Stimulated activated CD4-positive, alpha-beta T cell treated with anti-CD3 and anti-CD28 coated beads, Interleukin-2, amount 100 ng/mL, for 48 hours (primary cell): ENCODE measurements around the gene ARID1B.

Source experiments
- DNase-seq, 2 donors: peaks; one replicate each; pipeline ENCODE4 v3.0.0-alpha.2; 2020

Gene ARID1B

DNA sequence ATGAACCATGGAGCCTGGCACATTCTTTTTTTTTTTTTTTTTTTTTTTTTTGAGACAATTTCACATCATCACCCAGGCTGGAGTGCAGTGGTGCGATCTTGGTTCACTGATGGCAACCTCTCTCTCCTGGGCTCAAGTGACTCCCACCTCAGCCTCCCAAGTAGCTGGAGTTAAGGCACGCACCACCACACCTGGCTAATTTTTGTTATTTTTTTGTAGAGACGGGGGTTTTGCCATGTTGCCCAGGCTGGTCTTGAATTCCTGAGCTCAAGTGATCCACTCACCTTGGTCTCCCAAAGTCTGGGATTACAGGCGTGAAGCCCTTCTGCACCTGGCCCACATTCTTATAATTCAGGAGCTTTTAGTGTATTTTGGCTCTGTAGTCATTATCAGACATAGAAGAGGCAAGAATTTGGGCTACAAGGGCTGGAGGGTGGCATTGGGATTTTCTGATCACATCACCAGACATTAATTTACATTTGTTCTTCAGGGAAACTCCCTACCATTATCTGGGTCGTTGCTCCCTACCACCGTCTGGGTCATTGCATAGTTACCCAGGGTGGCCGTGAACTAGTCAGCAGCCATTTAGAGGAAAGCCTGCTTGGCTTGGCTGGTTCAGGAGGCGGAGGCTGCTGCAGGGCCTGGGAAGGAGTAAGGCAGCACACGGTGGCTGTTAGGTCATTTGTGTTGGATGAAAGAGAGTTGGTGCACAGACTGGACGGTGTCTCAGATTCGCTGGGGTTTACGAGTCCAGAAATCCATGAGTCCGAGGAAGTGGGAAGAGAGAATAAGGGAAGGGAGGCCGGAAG lies 17.6 kb downstream of the ARID1B start:
- DNase-seq: peak in 1 of 2 donors; percentile 11

DNA sequence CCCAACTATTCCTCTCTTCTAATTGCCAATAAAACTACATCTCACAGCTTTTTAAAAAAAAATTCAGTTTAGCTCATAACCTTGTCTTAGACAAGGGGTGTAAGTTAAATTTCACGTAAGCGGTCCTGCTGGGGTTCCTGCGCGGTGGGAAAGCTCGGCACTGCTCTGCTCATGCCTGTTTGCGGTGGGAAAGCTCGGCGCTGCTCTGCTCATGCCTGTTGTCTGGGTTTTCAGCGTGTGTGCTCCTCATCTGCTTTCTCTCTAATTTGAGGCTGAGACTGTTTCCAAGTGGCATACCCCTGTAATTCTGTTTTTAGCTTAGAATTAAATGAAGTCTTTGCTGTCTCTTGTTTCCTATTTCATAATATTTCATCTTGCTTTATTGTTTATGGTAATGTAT lies 18.6 kb downstream of the ARID1B start:
- no peak for DNase-seq

DNA sequence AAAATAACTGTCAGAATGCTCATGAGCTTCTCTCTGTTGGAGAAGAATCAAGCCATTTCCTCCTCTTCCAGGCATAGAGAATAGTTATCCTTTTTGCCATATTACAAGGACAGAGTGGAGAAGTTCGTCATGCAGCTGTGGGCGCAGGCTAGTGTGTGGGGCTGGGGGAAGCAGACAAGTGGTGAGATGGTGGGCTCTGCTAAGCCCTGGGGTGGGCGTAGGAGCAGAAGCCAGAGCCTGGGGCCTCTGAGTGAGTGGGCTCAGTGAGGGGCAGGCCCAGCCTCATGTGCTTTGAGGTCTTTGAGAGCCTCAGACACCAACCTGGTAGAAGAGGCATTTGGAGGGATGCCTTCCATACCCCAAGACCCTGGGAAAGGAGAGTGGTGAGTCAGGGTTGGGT lies 19.4 kb downstream of the ARID1B start:
- DNase-seq: no peak

DNA sequence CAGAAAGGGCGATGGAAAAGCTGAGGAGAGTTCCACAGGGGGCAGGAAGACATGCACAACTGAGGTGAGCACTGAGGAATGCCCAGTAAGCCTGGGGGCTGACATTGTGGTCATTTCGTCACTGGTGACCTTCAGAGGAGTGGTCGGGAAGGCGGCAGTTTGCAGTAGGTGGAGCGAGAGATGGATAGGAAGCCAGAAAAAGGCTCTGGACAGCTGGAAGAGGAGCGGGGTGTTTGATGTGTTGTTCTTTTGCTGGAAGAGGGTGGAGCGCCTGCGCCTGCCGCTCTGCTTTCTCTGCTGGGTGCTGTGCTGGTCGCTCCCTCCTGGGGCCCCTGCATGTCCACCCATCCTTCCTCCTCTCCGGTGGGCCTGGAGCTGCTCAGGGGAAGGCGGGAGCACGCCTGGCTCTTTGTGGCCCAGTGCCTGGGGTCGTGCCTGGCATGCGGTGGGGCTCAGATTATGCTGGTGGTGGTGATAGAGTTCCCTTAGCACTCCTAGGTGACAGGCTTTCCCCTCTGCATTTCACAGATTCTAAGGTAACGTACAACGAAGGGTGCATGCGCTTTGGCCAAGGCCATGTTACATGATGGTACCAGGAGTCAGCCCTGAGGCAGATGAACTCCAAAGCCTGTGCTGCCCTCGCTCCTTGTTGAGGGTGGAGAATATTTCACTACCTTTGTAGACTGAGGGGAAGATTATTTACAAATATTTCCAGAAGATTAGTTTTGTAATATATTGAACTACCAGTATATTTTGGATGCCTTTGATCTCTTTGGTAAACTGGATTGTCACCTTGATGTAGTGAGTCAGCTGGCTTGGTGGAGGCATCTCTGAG lies 20.9 kb downstream of the ARID1B start:
- no peak for DNase-seq

DNA sequence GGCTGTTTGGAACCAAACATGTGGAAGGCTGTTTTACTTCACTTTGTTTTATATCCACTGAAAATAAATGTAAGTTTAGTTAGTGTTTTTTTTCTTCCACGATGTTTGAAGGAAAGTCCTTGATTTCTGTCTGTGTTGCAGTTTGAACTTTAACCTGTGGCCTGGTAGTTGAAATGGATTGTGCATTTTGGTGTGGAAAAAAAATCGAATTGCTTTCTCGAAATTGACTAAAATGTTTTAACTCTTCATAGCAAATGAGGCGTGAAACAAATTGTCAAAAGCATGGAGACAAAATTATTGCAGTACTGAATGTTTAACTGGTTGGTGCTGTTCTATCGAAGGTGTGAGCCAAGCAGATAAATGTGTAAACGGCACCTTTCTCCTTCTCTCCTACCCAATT lies 24.5 kb downstream of the ARID1B start:
- no peak for DNase-seq

DNA sequence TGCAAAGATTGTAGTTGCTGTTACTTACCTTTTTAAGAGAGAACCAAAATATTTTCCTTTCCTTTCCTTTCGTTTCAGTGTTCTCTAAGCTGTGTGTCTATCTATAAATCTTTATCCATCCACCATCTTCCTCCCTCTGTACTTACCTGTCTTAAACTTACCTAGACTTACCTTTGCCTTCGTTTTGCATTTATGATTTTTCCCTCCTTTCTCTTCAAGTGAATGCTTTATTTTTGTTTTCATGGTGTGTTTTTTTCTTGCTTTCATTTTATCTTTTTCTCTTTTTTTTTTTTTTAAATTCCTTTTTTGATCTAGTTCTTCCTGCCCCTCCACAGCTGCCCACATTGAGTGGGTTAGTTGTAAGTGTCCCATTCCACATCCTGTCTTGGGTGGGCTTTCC lies 26.2 kb downstream of the ARID1B start:
- no peak for DNase-seq

DNA sequence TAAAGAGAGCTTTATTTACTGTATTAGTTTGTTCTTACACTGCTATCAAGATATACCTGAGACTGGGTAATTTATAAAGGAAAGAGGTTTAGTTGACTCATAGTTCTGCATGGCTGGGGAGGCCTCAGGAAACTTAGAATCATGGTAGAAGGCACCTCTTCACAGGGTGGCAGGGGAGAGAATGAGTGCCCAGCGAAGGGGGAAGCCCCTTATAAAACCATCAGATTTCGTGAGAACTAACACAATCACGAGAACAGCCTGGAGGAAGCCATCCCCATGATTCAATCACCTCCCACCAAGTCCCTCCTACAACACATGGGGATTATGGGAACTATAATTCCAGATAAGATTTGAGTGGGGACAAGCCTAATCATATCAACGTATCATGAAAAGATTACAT lies 27.2 kb downstream of the ARID1B start:
- DNase-seq: no peak

DNA sequence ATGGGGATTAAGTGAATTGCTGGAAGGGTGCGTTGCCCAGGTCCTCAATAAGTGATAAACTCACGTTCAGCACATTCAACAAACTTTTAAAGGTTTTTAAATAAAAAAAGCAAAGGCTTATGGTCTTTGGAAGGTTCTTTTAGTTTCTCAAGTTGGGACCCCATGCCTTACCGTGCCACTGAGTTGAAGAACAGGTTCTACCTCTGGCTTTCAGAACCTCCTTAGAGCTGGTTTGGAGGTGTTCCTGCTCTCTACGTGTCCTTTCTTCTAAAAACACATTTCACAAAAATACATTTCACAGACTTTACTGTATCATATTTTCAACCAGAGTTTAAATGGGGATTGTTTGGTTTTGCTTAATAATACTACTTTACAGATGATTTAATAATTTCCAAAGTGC lies 29.0 kb downstream of the ARID1B start:
- DNase-seq: no peak

DNA sequence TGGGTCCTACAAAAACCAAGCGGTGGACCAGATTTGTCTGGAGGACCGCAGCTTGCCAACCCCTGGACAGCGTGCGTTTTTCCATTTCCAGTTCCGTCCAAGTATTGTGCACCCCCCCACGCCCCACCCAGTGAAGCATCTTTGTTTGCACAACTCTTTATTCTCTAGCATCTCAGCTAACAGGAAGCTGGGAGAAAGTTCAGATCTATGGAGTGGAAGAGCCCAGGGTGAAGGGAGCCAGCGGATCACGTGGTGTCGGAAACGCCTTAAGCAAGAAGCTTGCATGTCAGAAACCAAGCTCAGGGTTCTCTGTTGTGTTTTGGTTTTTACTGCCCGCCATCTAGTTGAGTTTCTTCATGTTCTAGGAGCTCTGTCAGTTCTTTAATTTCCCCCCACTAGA lies 29.9 kb downstream of the ARID1B start:
- DNase-seq: no peak

DNA sequence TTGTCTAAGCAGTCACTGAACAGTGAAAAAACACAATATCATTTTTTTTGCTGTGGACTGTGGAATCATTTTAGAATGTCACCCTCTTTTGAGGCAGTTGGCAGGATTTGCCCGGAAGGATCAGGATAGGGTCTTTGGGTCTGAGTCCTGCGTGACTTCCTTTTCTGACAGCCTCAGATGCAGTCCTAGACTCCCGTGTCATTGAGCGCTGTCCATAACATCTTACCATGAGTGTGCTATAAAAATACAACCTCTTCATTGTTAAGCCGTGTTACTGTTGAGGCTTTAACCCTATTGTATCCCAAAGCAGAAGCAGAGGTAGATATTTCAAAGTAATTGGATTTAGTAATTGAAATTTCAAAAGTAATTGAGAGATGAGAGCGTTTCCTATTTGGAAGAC lies 30.6 kb downstream of the ARID1B start:
- no peak for DNase-seq

DNA sequence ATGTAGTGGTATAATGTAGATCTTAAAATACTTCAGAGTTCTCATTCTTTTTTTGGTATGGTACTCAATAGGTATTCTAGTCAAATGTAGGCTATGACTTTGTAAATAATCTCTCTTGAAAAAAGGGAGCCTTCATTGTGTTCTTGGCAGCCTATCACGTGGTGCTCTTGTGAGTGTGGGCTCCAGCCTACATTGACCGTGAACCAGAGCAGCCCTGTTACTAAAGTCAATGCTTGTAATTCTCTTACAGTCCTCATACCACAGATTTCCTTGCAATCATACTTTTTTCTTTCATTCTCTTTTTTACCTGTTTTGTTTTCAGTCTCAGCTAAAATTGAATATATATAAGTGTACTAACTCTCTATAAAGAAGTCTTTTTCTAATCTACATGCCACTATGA lies 31.1 kb downstream of the ARID1B start:
- no peak for DNase-seq

DNA sequence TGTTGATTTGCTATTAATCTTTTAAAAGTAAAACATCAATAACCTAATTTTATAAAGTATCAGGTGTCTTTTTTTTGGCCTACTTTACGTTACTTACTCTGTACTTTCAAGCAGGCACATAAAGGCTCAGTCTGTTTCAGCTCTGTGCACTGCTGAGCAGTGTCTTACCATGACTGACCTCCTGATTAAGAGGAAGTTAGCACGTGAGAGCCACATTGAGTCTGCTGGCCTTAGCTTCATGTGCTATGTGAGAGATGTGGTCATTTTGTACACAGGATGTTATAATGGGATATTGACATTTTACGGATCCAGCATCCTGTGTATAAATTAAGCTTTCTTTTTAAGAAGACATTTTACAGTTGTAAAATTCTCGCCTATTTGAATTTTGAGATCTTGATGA lies 31.9 kb downstream of the ARID1B start:
- DNase-seq: no peak

DNA sequence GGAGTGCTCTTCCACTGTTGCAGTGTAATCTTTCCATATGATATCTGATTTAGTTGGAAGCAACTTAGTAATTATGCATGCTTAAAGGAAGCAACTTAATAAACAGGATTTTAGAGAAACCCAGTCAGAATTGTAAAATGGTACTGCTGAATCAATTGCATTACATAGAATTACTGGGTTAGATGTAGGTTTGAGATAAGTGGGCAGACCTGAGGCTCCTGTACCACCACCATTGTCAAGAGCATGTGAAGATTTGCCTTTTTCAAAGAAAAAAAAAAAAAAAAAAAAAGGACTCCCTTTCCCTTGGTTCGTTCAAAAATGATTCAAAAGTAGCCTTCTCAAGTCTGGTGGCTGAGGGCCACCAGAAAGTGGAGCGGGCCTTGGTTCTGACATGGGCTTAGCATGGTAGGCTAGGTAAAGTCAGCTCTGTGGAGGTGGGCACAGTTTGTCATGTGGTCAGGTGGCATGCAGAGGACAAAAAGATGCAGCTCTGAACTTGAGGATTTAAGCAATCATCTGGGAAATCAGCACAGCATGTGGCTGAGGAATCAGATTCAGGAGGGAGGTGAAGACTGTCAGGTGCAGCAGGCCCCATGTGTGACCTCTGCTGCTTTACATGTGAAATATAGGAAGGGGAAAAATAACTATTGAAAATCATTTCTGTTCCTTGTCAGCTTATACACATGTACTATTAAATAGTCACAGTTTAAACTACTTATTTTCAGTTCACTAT lies 32.4 kb downstream of the ARID1B start:
- no peak for DNase-seq

DNA sequence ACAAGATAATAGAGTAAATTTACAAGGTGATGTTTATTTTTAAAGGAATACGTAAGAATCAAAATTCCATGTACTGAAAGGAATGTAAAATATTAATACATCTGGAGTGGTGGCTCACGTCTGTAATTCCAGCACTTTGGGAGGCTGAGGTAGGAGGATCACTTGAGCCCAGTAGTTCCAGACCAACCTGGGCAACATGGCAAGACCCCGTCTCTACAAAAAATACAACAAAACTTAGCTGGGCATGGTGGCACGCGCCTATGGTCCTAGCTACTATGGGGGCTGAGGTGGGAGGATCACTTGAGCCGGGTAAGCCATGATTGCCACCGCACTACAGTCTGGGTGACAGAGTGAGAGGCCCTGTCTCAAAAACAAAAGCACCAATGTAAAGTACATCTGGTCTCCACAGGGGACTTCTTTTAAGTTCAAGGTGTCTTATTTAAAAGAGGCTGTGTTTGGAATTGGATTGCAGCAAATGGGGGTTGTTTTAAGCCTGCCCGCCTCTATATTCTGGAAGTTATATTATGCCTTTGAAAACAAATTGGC lies 36.9 kb downstream of the ARID1B start:
- no peak for DNase-seq

DNA sequence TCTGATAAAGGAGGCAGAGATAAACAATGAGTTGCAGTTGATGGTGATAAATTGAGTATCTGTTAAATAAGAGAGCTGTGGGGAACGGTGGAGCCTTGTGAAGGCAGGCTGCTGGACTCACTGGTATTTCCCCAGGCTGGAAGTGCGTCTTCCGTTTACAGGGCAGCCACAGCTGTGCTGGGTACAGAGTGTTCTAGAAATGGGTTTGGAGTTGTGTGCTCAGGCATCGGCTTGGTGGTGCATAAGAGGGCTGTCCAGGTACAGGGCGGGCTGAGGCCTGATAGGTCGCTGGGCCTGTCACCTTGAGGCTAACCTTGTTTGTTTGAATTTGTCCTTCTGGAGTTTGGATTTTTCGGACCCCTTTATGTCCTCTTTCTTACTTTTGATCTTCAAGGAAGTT lies 39.3 kb downstream of the ARID1B start:
- DNase-seq: no peak

DNA sequence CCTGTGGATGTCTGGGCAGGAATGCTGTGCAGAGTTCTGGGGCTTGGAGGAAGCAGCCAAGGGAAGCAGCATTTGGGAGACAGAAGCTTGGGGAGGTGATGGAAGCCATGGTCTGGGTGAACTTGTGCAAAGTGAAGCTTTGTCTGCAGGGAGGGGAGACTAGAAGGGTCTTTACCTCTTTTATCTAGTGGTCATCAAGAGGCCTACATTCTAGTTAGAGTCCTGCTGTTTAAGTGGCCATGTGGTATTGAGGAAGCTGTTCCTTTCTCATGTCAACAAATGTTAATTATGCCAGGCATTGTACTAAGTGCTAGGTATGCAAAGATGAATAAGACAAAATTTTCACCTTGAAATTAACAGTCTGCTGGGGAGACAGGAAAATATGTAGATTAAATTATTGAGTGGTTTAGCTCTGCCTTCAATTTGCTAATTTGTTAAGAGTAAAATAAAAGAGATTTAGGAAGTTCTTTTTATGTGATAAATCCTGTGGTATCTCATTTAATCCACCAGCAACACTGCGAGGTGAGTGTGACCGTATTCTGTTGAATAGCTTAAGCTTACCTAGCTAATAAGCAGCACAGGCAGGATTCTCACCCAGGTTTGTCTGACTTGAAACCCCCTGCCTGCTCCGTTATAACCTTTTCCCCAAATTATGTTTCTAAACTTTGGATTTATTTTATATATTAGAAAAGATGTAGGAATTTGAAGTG lies 43.1 kb downstream of the ARID1B start:
- no peak for DNase-seq

DNA sequence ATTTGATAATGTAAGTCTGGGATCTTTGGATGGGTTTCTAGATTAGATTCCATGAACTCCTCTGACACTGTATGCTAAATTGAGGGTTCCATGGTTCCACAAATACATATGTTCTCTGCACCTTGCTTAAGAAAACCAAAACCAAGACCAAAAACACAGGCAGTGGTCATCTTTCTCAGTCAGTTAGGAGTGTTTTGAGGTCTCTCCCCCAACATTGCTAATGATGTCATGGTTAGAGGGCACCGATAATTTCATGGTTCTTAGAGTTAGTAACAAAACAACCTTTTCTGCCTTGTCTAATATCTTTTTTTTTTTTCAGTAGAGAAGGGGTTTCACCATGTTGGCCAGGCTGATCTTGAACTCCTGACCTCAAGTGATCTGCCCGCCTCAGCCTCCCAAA lies 44.5 kb downstream of the ARID1B start:
- no peak for DNase-seq

DNA sequence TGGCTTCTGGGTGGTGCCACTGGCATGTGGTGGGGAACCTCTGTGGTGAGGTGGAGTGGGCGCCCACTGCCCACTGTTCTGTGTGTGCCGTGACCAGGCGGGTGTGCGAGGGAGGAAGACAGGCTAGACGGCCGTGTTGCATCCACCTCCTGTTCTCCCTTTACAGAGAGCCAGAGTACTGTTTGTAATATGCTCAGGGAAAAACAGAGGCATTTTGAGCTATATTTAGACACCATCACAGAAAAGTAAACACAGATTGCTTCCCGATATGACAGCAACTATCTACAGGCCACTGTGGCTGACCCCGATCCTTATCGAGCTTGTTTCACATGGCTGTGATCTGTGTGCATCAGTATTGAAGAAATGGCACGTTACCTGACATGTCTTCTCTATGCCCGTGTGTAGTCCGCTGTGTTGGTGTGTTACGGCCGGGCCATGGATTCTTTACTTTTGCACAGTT lies 45.6 kb downstream of the ARID1B start:
- no peak for DNase-seq

DNA sequence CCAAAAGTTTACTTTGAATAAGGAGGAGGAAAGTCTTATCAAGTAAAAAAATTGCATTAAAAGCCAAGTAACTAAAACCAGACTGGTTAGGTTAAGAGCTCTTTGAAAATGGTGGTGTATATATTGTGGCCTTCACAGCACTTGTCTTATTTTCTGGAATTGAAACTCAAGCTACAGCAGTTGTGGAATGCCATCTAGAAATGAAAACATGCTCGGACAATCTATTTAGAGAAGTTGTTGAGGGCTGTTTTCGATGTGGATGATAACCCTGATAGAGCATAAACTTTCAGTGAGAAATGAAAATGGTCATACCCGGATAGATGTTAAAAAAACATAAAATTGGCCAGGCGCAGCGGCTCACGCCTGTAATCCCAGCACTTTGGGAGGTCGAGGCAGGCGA lies 47.0 kb downstream of the ARID1B start:
- no peak for DNase-seq

DNA sequence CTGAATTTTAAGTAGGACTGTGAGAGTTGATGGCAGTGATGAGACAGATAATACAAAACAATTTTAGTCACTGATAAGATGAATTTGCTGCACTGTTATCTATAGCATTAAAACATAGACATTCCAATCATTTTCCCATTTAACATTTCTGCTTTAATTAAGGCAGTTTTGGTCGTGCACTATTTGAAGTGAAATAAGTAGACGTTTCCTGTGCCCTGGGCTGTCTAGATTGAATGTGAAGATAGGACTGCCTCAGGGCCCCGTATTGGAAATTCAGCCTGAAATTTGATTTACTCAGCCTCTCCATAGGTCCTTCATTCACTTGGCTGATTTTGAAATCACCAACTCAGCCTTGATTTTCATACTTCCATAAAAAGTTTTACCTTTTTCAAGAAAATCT lies 48.3 kb downstream of the ARID1B start:
- no peak for DNase-seq

DNA sequence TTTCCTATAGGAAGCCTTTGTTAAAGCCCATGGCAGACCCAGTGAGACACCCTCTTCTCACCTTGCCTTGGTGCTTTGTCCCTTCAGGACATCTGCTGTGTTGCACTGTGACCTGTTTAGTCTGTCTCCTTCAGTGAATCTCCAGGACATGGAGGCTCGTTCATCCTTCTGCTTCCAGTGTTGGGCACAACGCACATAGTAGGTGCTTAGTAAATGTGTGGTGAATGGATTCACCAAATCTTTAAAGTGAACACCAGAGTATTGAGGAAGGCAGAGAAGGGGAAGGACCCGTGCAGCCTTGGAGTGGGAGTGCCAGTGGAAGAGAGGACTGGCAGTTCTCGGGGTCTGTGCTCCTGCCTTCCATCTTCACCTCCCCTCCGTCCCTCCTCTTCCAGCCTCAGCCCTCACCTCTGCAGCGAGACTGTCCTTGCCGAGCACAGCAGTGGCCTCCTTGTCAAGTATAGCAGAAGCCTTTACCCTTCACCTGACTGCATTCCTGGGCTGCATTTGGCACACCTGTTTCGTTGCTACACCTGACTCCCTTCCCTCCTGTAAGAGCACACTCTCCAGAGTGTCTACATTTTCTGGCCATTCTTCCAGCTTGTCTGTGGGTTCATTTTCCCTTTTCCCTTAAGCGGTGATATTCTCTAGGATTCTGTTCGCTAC lies 49.2 kb downstream of the ARID1B start:
- no peak for DNase-seq

DNA sequence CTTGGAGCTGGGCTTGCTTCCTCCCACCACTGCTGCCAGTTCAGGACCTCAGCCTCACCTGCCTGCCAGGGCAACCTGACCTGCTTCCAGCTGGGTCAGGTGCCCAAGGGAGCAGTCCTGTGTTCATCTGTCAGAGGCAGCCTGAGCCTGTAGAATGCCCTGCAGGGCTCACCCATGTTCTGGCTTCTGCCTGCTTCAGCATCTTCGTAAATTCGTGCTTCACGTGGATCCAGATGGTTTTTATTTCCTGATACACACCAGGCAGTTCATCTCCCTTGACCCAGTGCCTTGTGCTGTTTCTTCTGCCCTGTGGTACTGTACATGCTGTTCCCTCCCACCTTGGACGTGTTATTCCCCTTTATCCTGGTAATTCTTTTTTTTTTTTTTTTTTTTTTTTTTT lies 50.2 kb downstream of the ARID1B start:
- no peak for DNase-seq
